Stomach (tissue), 9 donors: ENCODE results near the gene CCDC24. TPM values are rescaled to one million over a fixed set of nuclear protein-coding genes. Genes with fewer than 3 reads are reported as not detected.

ENCODE experiments used
- DNase-seq, 2 donors: peaks; one replicate each; pipeline versions ENCODE4 v3.0.0 to v3.0.0-alpha.2; 2013 to 2019
- H3K27ac ChIP-seq, 5 donors: fragments of 200-600 bp in 4 of 5; sonication (generic) in 4 of 5; one replicate each; pipeline ENCODE4 v1.5.1; 2013 to 2019; ENCODE audit warnings: mild to moderate bottlenecking in 1 of 5, moderate library complexity in 1 of 5
- H3K27me3 ChIP-seq, 3 donors: fragments of 200-600 bp; sonication (generic); one replicate each; pipeline ENCODE4 v1.5.1; 2017 to 2019; ENCODE audit warnings: mixed run types in 1 of 3
- H3K36me3 ChIP-seq, 4 donors: fragments of 200-600 bp; sonication (generic); 1 replicate in 3 of 4; 2 replicates in 1 of 4; pipeline ENCODE4 v1.5.1; 2016 to 2019
- H3K4me1 ChIP-seq, 4 donors: fragments of 200-600 bp; sonication (generic); one replicate each; pipeline ENCODE4 v1.5.1; 2016 to 2019
- H3K4me3 ChIP-seq, 4 donors: fragments of 200-600 bp; sonication (generic) in 3 of 4; one replicate each; pipeline ENCODE4 v1.5.1; 2016 to 2019; ENCODE audit warnings: mild to moderate bottlenecking in 1 of 4
- H3K9me3 ChIP-seq, 4 donors: fragments of 200-600 bp; sonication (generic); one replicate each; pipeline ENCODE4 v1.5.1; 2016 to 2019
- CTCF ChIP-seq, 7 experiments: fragments of 450-650 bp in 4 of 7; fragments of 200-600 bp in 3 of 7; sonication (generic) in 3 of 7; IDR thresholded peaks; one replicate each; pipeline ENCODE4 v1.5.1; 2016 to 2019; ENCODE audit warnings: antibody characterized with exemption in 7 of 7, control low read depth in 2 of 7, mild to moderate bottlenecking in 1 of 7
- EP300 ChIP-seq: sonication (generic); formaldehyde crosslinking; IDR thresholded peaks from one replicate; pipeline ENCODE4 v1.6.1; 2017; ENCODE audit warnings: antibody characterized with exemption
- POLR2A ChIP-seq, 4 donors: fragments of 450-650 bp; IDR thresholded peaks; one replicate each; pipeline ENCODE4 v1.6.1; 2016; ENCODE audit warnings: antibody characterized with exemption in 4 of 4, control low read depth in 2 of 4, mild to moderate bottlenecking in 1 of 4, moderate library complexity in 1 of 4
- POLR2AphosphoS5 ChIP-seq, 3 donors: sonication (generic); formaldehyde crosslinking; IDR thresholded peaks; one replicate each; pipeline ENCODE4 v1.6.1; 2016; ENCODE audit warnings: antibody characterized with exemption in 3 of 3
- WGBS, 5 donors: extraction: QIAGEN DNeasy Blood & Tissue Kit in 3 of 5; methylation state at CpG; one replicate each; pipeline versions ENCODE4 v1.1.5 to v1.1.7; 2013 to 2018; 5-methylcytosine and 5-hydroxymethylcytosine counted together
- intact Hi-C: fragments of 100-400 bp; cut with DNase I; formaldehyde crosslinking; loops from one replicate; pipeline ENCODE4 v1.15.1; 2023; ENCODE audit warnings: low total_unique reads
- polyA plus RNA-seq, 3 donors: library from polyadenylated mRNA; stranded (reverse); fragments of 200-250 nt; gene quantifications; one replicate each; pipeline ENCODE4 v1.2.3, GENCODE V29; 2013
- total RNA-seq, 5 donors: library from RNA; depleted of rRNA; stranded (reverse); fragments of >200 nt; gene quantifications; one replicate each; pipeline versions ENCODE4 v1.1.0 to v1.2.3, GENCODE V29; 2014 to 2016
- donor health status: healthy with polysubstance abuse.
- donor health status: Bipolar disorder and iron deficiency.
- donor health status: healthy.

The CCDC24 gene
- total and polyA plus RNA-seq, 8 donors: 1.2 to 32.4 (median 10.7) TPM

GRCh38 chr1:44002165-44002564 is 10.8 kb downstream of the CCDC24 start:
- Histone ChIP-seq H3K9me3 (no peaks in the 10 kb centered on the region), H3K27me3 (no peaks in the 10 kb centered on the region), H3K4me1 (peaks cover 0 to 17% (median 15%) of the 10 kb centered on the region in 4 donors), H3K36me3 (peaks cover 0 to 30% (median 21%) of the 10 kb centered on the region in 4 donors), H3K27ac (no peak overlapping the region), H3K4me3 (no peak overlapping the region)
- no peak for DNase-seq
- TF ChIP-seq EP300 (no peak), POLR2A (IDR thresholded peaks at IDR 0.05) (no peak), CTCF (IDR thresholded peaks at IDR 0.05) (no peak), POLR2AphosphoS5 (IDR thresholded peaks at IDR 0.05) (no peak)
- intact Hi-C loops: no loop called here
- 85 to 94% (median 89%) methylated on average over 3 to 8 of the region's 8 CpGs for WGBS, 5 donors

GRCh38 chr1:44002606-44003157 is 11.3 kb downstream of the CCDC24 start:
- no peak for DNase-seq
- Histone ChIP-seq H3K4me1 (peaks cover 0 to 12% (median 10%) of the 10 kb centered on the region in 4 donors), H3K36me3 (peaks cover 0 to 30% (median 21%) of the 10 kb centered on the region in 4 donors), H3K4me3 (no peak overlapping the region), H3K9me3 (no peaks in the 10 kb centered on the region), H3K27me3 (no peaks in the 10 kb centered on the region), H3K27ac (no peak overlapping the region)
- TF ChIP-seq POLR2A (IDR thresholded peaks at IDR 0.05): no peak
- no peak for TF ChIP-seq EP300
- no peak for TF ChIP-seq CTCF (IDR thresholded peaks at IDR 0.05)
- TF ChIP-seq POLR2AphosphoS5 (IDR thresholded peaks at IDR 0.05): no peak
- intact Hi-C loops: no loop called here
- WGBS, 5 donors: 80 to 89% (median 87%) methylated on average over 7 to 14 of the region's 14 CpGs

GRCh38 chr1:44008259-44008658 is 16.9 kb downstream of the CCDC24 start:
- no peaks in the 10 kb centered on the region for H3K9me3 ChIP-seq
- no peak overlapping the region for H3K27ac ChIP-seq
- TF ChIP-seq POLR2AphosphoS5 (IDR thresholded peaks at IDR 0.05) (no peak), EP300 (no peak), POLR2A (IDR thresholded peaks at IDR 0.05) (no peak), CTCF (IDR thresholded peaks at IDR 0.05) (no peak)
- intact Hi-C loops: no loop called here
- H3K27me3 ChIP-seq: no peaks in the 10 kb centered on the region
- DNase-seq: no peak
- H3K4me3 ChIP-seq: no peak overlapping the region
- H3K36me3 ChIP-seq: peaks cover 0 to 14% (median 5%) of the 10 kb centered on the region in 4 donors
- H3K4me1 ChIP-seq: peaks cover 0 to 5% (median 5%) of the 10 kb centered on the region in 4 donors
- WGBS, 5 donors: 92 to 97% (median 94%) methylated on average over 12 of the region's 12 CpGs

GRCh38 chr1:44010935-44011471 is 19.6 kb downstream of the CCDC24 start:
- Histone ChIP-seq H3K4me3 (no peak overlapping the region), H3K36me3 (peaks cover 0 to 14% (median 5%) of the 10 kb centered on the region in 4 donors), H3K9me3 (no peaks in the 10 kb centered on the region), H3K27me3 (no peaks in the 10 kb centered on the region), H3K27ac (no peak overlapping the region), H3K4me1 (peaks cover 0 to 5% (median under 1%) of the 10 kb centered on the region in 4 donors)
- intact Hi-C loops: no loop called here
- TF ChIP-seq POLR2A (IDR thresholded peaks at IDR 0.05) (no peak), CTCF (IDR thresholded peaks at IDR 0.05) (no peak), EP300 (no peak), POLR2AphosphoS5 (IDR thresholded peaks at IDR 0.05) (no peak)
- WGBS, 5 donors: 76 to 90% (median 86%) methylated on average over 9 to 11 of the region's 11 CpGs
- DNase-seq: no peak
